Pancreas (tissue), 10 donors: ENCODE results near the gene MRRF. TPM values are rescaled to one million over a fixed set of nuclear protein-coding genes. Genes with fewer than 3 reads are reported as not detected.

ENCODE experiments used
- ATAC-seq, 4 donors: fragments of 200-7000 bp; cut with Tn5 transposase; one replicate each; pipeline versions ENCODE4 v1.8.0 to v1.9.1; 2020; ENCODE audit warnings: mild to moderate bottlenecking in 4 of 4, moderate library complexity in 4 of 4
- DNase-seq, 6 donors: peaks; one replicate each; pipeline ENCODE4 v3.0.0-alpha.2; 2020
- FAIRE-seq: peaks from 2 replicates; lab custom pipeline; 2012; peaks lifted over from hg19 to GRCh38; lab: Jason Lieb, UNC
- H3K27ac ChIP-seq, 4 donors: fragments of 200-600 bp; sonication (generic); 1 replicate in 3 of 4; 2 replicates in 1 of 4; pipeline versions ENCODE4 v1.5.0 to v1.8.0; 2020
- H3K27me3 ChIP-seq, 4 donors: fragments of 200-600 bp; one replicate each; pipeline ENCODE4 v1.8.0; 2021
- H3K36me3 ChIP-seq, 3 donors: fragments of 200-600 bp; sonication (generic) in 1 of 3; one replicate each; pipeline versions ENCODE4 v1.5.0 to v1.8.0; 2020 to 2021
- H3K4me1 ChIP-seq, 3 donors: fragments of 200-600 bp; one replicate each; pipeline ENCODE4 v1.8.0; 2021
- H3K4me3 ChIP-seq, 4 donors: fragments of 200-600 bp; sonication (generic) in 2 of 4; one replicate each; pipeline versions ENCODE4 v1.5.0 to v1.8.0; 2020 to 2021
- H3K9me3 ChIP-seq, 4 donors: fragments of 200-600 bp; one replicate each; pipeline ENCODE4 v1.8.0; 2021
- CTCF ChIP-seq, 4 donors: fragments of 200-600 bp; sonication (generic) in 3 of 4; IDR thresholded peaks; one replicate each; pipeline versions ENCODE4 v1.5.0 to v1.8.0; 2021; ENCODE audit warnings: antibody characterized with exemption in 4 of 4
- WGBS, 2 donors: extraction: QIAGEN DNeasy Blood & Tissue Kit; methylation state at CpG; one replicate each; pipeline ENCODE4 v1.1.7; 2013; 5-methylcytosine and 5-hydroxymethylcytosine counted together
- intact Hi-C, 3 donors: fragments of 100-400 bp; cut with DNase I; formaldehyde crosslinking; loops; one replicate each; pipeline versions ENCODE4 v1.11.1 to v1.14.2; 2022
- polyA plus RNA-seq, 2 donors: library from polyadenylated mRNA; stranded (reverse); fragments of 200-250 nt; gene quantifications; one replicate each; pipeline ENCODE4 v1.2.3, GENCODE V29; 2013
- total RNA-seq, 6 donors: library from RNA; stranded (reverse); fragmentation: NEBNext Ultra II Directional in 4 of 6; extraction: Animal tissue kit (Norgen Biotek cat#: 25700) in 4 of 6; gene quantifications; one replicate each; pipeline versions ENCODE4 v1.2.1 to v1.2.4, GENCODE V29; 2021 to 2023
- donor health status: healthy with polysubstance abuse.
- donor health status: DM: no; HTN: no; CAD: no; lungs with moderate emphysema.
- donor health status: DM: no; HTN: no; CAD: no.
- donor health status: control.
- donor health status: control.
- donor health status: Bipolar disorder and iron deficiency.
- donor health status: DM: yes; HTN: yes; CAD: no.
- donor health status: DM: no; HTN: no; CAD: no.
- donor health status: DM: no; HTN: no; CAD: no.
- donor health status: DM: yes; HTN: yes; CAD: no.

The MRRF gene
- total and polyA plus RNA-seq, 8 donors, result 13.0 to 27.8 (median 17.5) TPM

GRCh38 chr9:122234022-122234748 is 30.5 kb upstream of the MRRF start:
- H3K27ac ChIP-seq, result no peak overlapping the region
- H3K4me3 ChIP-seq, result no peak overlapping the region
- peaks cover 0 to 3% (median 2%) of the 10 kb centered on the region in 4 donors for H3K27me3 ChIP-seq
- intact Hi-C loops, result no loop called here
- DNase-seq (no peak), ATAC-seq (no peak), FAIRE-seq (no peak)
- 63 to 71% methylated on average over 7 of the region's 7 CpGs for WGBS, 2 donors
- no peaks in the 10 kb centered on the region for H3K4me1 ChIP-seq
- no peak for TF ChIP-seq CTCF (IDR thresholded peaks at IDR 0.05)
- no peaks in the 10 kb centered on the region for H3K36me3 ChIP-seq
- H3K9me3 ChIP-seq, result no peaks in the 10 kb centered on the region

- H3K4me3 ChIP-seq, result no peak overlapping the region
- H3K4me1 ChIP-seq, result no peaks in the 10 kb centered on the region
- intact Hi-C loops, result no loop called here
- DNase-seq (no peak), FAIRE-seq (no peak), ATAC-seq (no peak)
- H3K27me3 ChIP-seq, result peaks cover 0 to 3% (median 0%) of the 10 kb centered on the region in 4 donors
- H3K9me3 ChIP-seq, result no peaks in the 10 kb centered on the region
- no peak for TF ChIP-seq CTCF (IDR thresholded peaks at IDR 0.05)
- WGBS, 2 donors, result 61 to 69% methylated on average over 10 of the region's 10 CpGs
- H3K36me3 ChIP-seq, result peaks cover 0 to 6% (median 0%) of the 10 kb centered on the region in 3 donors
- H3K27ac ChIP-seq, result no peak overlapping the region
Observed at GRCh38 chr9:122236681-122237080, 28.0 kb upstream of the MRRF start.

- no peaks in the 10 kb centered on the region for H3K27me3 ChIP-seq
- intact Hi-C loops, result no loop called here
- TF ChIP-seq CTCF (IDR thresholded peaks at IDR 0.05), result no peak
- no peaks in the 10 kb centered on the region for H3K9me3 ChIP-seq
- DNase-seq (no peak), ATAC-seq (no peak), FAIRE-seq (no peak)
- WGBS, 2 donors, result 87 to 93% methylated on average over 5 of the region's 5 CpGs
- no peak overlapping the region for H3K27ac ChIP-seq
- H3K4me1 ChIP-seq, result no peaks in the 10 kb centered on the region
- H3K36me3 ChIP-seq, result peaks cover 0 to 25% (median 2%) of the 10 kb centered on the region in 3 donors
- H3K4me3 ChIP-seq, result no peak overlapping the region
Observed at GRCh38 chr9:122239722-122240121, 25.0 kb upstream of the MRRF start.

- H3K27me3 ChIP-seq, result no peaks in the 10 kb centered on the region
- ATAC-seq, result no peak
- peaks cover 0 to 48% (median 5%) of the 10 kb centered on the region in 3 donors for H3K36me3 ChIP-seq
- no peak for FAIRE-seq
- TF ChIP-seq CTCF (IDR thresholded peaks at IDR 0.05), result no peak
- DNase-seq, result no peak
- H3K9me3 ChIP-seq, result no peaks in the 10 kb centered on the region
- H3K4me1 ChIP-seq, result no peaks in the 10 kb centered on the region
- WGBS, 2 donors, result 81 to 84% methylated on average over 3 of the region's 3 CpGs
- intact Hi-C loops, result no loop called here
- H3K27ac ChIP-seq, result no peak overlapping the region
- H3K4me3 ChIP-seq, result no peak overlapping the region
Observed at GRCh38 chr9:122244349-122244748, 20.3 kb upstream of the MRRF start.

GRCh38 chr9:122246666-122247065 is 18.0 kb upstream of the MRRF start:
- WGBS, 2 donors, result 90 to 91% methylated on average over 3 of the region's 3 CpGs
- peaks cover 0 to 65% (median 9%) of the 10 kb centered on the region in 3 donors for H3K36me3 ChIP-seq
- DNase-seq, result no peak

More at GRCh38 chr9:122246666-122247065, 18.0 kb upstream of the MRRF start:
- no peak for FAIRE-seq
- Histone ChIP-seq H3K9me3 (no peaks in the 10 kb centered on the region), H3K27ac (no peak overlapping the region), H3K4me3 (no peak overlapping the region), H3K4me1 (no peaks in the 10 kb centered on the region), H3K27me3 (no peaks in the 10 kb centered on the region)
- ATAC-seq, result no peak
- intact Hi-C loops, result no loop called here
- no peak for TF ChIP-seq CTCF (IDR thresholded peaks at IDR 0.05)
